A549 treated with AZD9567 at 1 μM for 4 hours (cell line): ENCODE results near the gene SPEF1. TPM values are rescaled to one million over a fixed set of nuclear protein-coding genes. Genes with fewer than 3 reads are reported as not detected.

Experiments used
- total RNA-seq: library from RNA; stranded (reverse); fragments of 200-300 nt; extraction: Qiagen RNA extraction; gene quantifications from 5 replicates; pipeline ENCODE4 v1.2.3, GENCODE V29; 2022; ENCODE audit not compliant: insufficient read depth

SPEF1 gene
- total RNA-seq: 2.0 to 2.4 TPM (median 2.1 TPM) in 4 of 5 replicates, not detected in the other

GRCh38 chr20:3781153-3781910 is at the start of gene SPEF1:
Gene SPEF1 (minus strand): TSS chr20:3781448. CDS start chr20:3781287, 161 bp downstream.

GRCh38 chr20:3820048-3820900 is 39.0 kb upstream of the SPEF1 start, which contains the start of gene AP5S1:
Gene AP5S1 (plus strand): TSS chr20:3820547. CDS start chr20:3822118, 1,571 bp downstream.

GRCh38 chr20:3795511-3796468 is 14.5 kb upstream of the SPEF1 start, which contains the start of gene CDC25B:
Gene CDC25B (plus strand): TSS chr20:3796310. CDS start chr20:3796532, 222 bp downstream.

GRCh38 chr20:3786665-3787323 is 5.5 kb upstream of the SPEF1 start, which contains the start of gene CENPB:
Gene CENPB (minus strand): TSS chr20:3786740. CDS start chr20:3786483, 257 bp downstream.

GRCh38 chr20:3767427-3768341 is 13.6 kb downstream of the SPEF1 start, which contains the start of gene ADISSP:
Gene ADISSP (minus strand): TSS chr20:3767753. CDS start chr20:3760100, 7,653 bp downstream.

GRCh38 chr20:3732327-3733118 is 48.7 kb downstream of the SPEF1 start, which contains the start of gene HSPA12B:
Gene HSPA12B (plus strand): TSS chr20:3732685. CDS start chr20:3738675, 5,990 bp downstream.

Other genes starting within 250 kb of the SPEF1 start
- not detected in 5 replicates for gene GFRA4, start 118.0 kb downstream of the SPEF1 start, total RNA-seq
- gene ADAM33, start 99.4 kb downstream of the SPEF1 start, total RNA-seq: 0.06 to 0.09 TPM (median 0.06 TPM) in 3 of 5 replicates, not detected in the others
- 0.01 to 0.03 TPM (median 0.03 TPM) in 3 of 5 replicates, not detected in the others for gene SIGLEC1, start 68.8 kb downstream of the SPEF1 start, total RNA-seq
- gene HSPA12B, start 48.8 kb downstream of the SPEF1 start, total RNA-seq: 0.46 to 0.70 TPM (median 0.56 TPM) in 4 of 5 replicates, not detected in the other
- gene ADISSP, start 13.7 kb downstream of the SPEF1 start, total RNA-seq: 127 to 178 TPM (median 163 TPM) in 5 replicates
- gene CENPB, start 5.3 kb upstream of the SPEF1 start, total RNA-seq: 112 to 119 TPM (median 115 TPM) in 5 replicates
- 174 to 209 TPM (median 207 TPM) in 5 replicates for gene CDC25B, start 14.9 kb upstream of the SPEF1 start, total RNA-seq
- gene AP5S1, start 39.1 kb upstream of the SPEF1 start, total RNA-seq: 18.0 to 19.7 TPM (median 18.7 TPM) in 5 replicates
- gene MAVS, start 65.4 kb upstream of the SPEF1 start, total RNA-seq: 19.0 to 22.4 TPM (median 21.8 TPM) in 5 replicates
- 55.0 to 59.2 TPM (median 56.6 TPM) in 5 replicates for gene PANK2, start 107.9 kb upstream of the SPEF1 start, total RNA-seq
- 14.0 to 18.8 TPM (median 16.0 TPM) in 5 replicates for gene RNF24, start 234.1 kb upstream of the SPEF1 start, total RNA-seq